Measurements from ENCODE around the gene PTCH2.

GRCh38 chr1:44828841-44829440, 14.1 kb downstream of the PTCH2 start:
- TF ChIP-seq MXD4 (CRISPR knock-in tag; IDR thresholded peaks at IDR 0.05) (no peak), JUND (CRISPR knock-in tag; IDR thresholded peaks at IDR 0.05) (no peak)

All from HepG2 (cell line).